Head of caudate nucleus (tissue), 42 donors: ENCODE data around the gene MICAL2.

Experiments used
- DNase-seq, 42 donors: peaks; one replicate each; pipeline versions ENCODE4 v3.0.0 to v3.0.0-alpha.2; 2020 to 2021; ENCODE audit warnings: mixed read lengths in 7 of 42
- intact Hi-C: fragments of 100-400 bp; cut with DNase I; formaldehyde crosslinking; loops from one replicate; pipeline ENCODE4 v1.15.0; 2022

MICAL2 gene

DNA sequence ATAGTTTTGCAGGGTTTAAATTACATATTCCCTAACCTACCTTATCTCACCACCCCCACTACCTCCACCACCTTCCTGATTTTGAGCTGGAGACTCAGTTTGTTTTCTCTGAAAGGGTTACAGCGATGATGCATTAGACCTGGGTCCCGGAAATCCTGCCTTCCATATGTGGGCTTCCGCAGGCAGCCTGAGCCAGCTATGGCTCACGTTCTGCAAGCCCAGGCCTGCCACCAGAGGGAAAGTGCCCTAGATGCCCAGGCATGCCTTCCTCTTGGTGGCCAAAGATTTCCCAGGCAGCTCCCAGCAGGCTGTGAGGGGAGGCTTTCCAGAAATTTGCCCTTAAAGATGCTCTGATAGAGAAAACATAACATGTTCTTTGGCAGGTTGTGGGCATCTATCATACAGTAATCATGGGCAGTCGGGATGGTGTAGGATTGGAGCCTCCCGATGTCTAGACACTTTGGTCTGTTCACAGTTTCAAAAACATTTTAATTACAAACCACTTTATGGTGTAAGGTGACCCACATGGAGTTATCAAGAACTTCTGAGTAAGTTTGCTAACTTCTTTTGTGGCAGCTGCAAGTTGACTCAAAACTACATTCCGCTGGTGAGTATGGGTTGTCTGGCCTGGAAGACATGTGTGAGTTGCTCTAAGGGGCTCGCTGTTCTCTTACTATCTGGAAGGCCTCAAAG lies 79.3 kb downstream of the MICAL2 start:
- intact Hi-C loops: no loop called here
- no peak for DNase-seq

- intact Hi-C loops: no loop called here
- DNase-seq: no peak
These were observed 80.1 kb downstream of the MICAL2 start for GRCh38 chr11:12190511-12190910.

- no peak for DNase-seq
- intact Hi-C loops: no loop called here
These were observed 82.6 kb downstream of the MICAL2 start for GRCh38 chr11:12192794-12193514.

- intact Hi-C loops: no loop called here
- no peak for DNase-seq
These were observed 83.3 kb downstream of the MICAL2 start for GRCh38 chr11:12193515-12194336.

GRCh38 chr11:12195768-12196167 lies 85.4 kb downstream of the MICAL2 start:
- intact Hi-C loops: no loop called here
- no peak for DNase-seq

- no peak for DNase-seq
- intact Hi-C loops: no loop called here
These were observed 85.9 kb downstream of the MICAL2 start for GRCh38 chr11:12196308-12196707.

- DNase-seq: no peak
- intact Hi-C loops: no loop called here
These were observed 86.5 kb downstream of the MICAL2 start for GRCh38 chr11:12196872-12197271.

- DNase-seq: no peak
- intact Hi-C loops: no loop called here
These were observed 88.1 kb downstream of the MICAL2 start for GRCh38 chr11:12198251-12199222.

GRCh38 chr11:12199231-12199948 lies 89.0 kb downstream of the MICAL2 start:
- intact Hi-C loops: no loop called here
- DNase-seq: no peak

DNA sequence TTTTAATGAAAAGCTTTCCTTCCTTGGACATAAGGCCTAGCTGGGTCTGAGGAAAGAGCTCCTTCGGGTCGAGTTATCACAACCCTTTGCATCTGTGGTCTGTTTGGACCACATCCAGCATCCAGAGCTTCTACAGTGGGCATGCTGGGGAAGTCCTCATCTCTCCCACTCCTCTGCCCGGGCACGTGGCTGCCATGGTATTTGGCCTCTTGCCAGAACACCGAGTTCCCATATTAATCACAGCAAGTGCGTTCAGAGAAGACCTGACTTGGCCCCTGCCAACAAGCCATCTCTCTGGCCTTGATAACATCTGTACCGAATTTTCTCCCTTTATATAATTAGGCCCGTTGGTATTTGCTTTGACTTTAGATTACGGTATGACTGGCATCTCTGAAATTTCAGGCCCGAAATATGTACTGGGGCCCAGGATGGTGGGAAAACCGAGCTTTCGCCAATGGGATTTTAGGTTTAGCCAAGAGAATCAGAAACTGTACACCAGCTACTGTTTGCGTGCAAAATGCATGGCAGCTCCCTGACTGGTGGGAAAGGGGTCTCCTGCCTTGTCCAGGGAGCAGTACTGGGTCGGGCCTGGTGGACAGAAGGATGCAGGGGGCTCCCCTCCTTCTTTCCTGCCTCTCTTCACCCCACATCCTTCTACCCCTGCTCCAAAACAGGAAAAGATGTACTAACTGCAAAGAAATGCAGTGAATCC lies 90.0 kb downstream of the MICAL2 start:
- no peak for DNase-seq
- intact Hi-C loops: no loop called here

- peak in 7 of 42 donors; percentile 17 to 52 (median 38) for DNase-seq
- intact Hi-C loops: no loop called here
These were observed 90.9 kb downstream of the MICAL2 start for GRCh38 chr11:12200991-12201985.

- no peak for DNase-seq
- intact Hi-C loops: no loop called here
These were observed 92.4 kb downstream of the MICAL2 start for GRCh38 chr11:12202661-12203310.

- no peak for DNase-seq
- intact Hi-C loops: no loop called here
These were observed 94.1 kb downstream of the MICAL2 start for GRCh38 chr11:12204506-12204905.

- intact Hi-C loops: no loop called here
- no peak for DNase-seq
These were observed 94.9 kb downstream of the MICAL2 start for GRCh38 chr11:12205330-12205729.

DNA sequence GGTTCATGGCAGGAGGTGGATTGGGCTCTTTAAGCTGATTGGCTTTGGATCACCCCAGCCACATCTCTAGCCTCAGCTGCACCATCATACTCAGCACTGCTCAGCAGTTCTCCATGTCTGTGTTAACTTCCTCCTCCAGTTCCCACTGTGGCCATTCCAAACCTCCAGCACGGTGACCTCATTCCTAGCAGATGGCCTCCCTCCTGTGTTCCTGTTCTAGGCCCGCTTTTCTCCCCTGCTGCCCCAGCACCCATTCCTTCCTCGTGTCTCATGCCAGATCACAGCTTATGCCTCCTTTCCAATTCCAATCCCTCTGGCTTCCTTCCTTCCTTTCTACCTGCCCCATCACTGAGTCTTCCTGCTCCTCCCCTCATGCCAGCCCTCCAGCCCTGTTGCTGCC lies 96.1 kb downstream of the MICAL2 start:
- no peak for DNase-seq
- intact Hi-C loops: no loop called here
